ENCODE data around the gene TRAPPC5.

TRAPPC5 gene

GRCh38 chr19:7729831-7730285, 49.2 kb downstream of the TRAPPC5 start:
- H3K4me3 ChIP-seq (ENCODE audit: low read depth, low read length) = no peak overlapping the region
- in situ Hi-C loops (cut with HindIII; ENCODE audit: low sequenced_read_pairs) = no loop called here

GRCh38 chr19:7730286-7731217, 49.9 kb downstream of the TRAPPC5 start:
- no peak for TF ChIP-seq CTCF (IDR thresholded peaks at IDR 0.05; ENCODE audit: low read depth, low read length, missing control alignments)
- in situ Hi-C loops (cut with HindIII; ENCODE audit: low sequenced_read_pairs) = no loop called here
- DNase-seq (ENCODE audit: low read depth) = no peak
- H3K4me3 ChIP-seq (ENCODE audit: low read depth, low read length) = no peak overlapping the region

More at GRCh38 chr19:7729831-7730285, 49.2 kb downstream of the TRAPPC5 start:
- no peak for TF ChIP-seq CTCF (IDR thresholded peaks at IDR 0.05; ENCODE audit: low read depth, low read length, missing control alignments)
- no peak for DNase-seq (ENCODE audit: low read depth)

GRCh38 chr19:7731218-7731595, 50.6 kb downstream of the TRAPPC5 start:
- TF ChIP-seq CTCF (IDR thresholded peaks at IDR 0.05; ENCODE audit: low read depth, low read length, missing control alignments) = no peak
- no peak for DNase-seq (ENCODE audit: low read depth)
- in situ Hi-C loops (cut with HindIII; ENCODE audit: low sequenced_read_pairs) = no loop called here
- H3K4me3 ChIP-seq (ENCODE audit: low read depth, low read length) = no peak overlapping the region

- TF ChIP-seq CTCF (IDR thresholded peaks at IDR 0.05; ENCODE audit: low read depth, low read length, missing control alignments) = no peak
- no peak overlapping the region for H3K4me3 ChIP-seq (ENCODE audit: low read depth, low read length)
- DNase-seq (ENCODE audit: low read depth) = no peak
- in situ Hi-C loops (cut with HindIII; ENCODE audit: low sequenced_read_pairs) = no loop called here
Observed at GRCh38 chr19:7731615-7732014, 51.0 kb downstream of the TRAPPC5 start.

- H3K4me3 ChIP-seq (ENCODE audit: low read depth, low read length) = no peak within 1 kb of the TSS
- TF ChIP-seq CTCF (IDR thresholded peaks at IDR 0.05; ENCODE audit: low read depth, low read length, missing control alignments) = no peak
- in situ Hi-C loops (cut with HindIII; ENCODE audit: low sequenced_read_pairs) = no loop called here
- no peak for DNase-seq (ENCODE audit: low read depth)
Observed at GRCh38 chr19:7732045-7732444, 51.4 kb downstream of the TRAPPC5 start, which contains the start of gene CLEC4G. TSS of gene CLEC4G (minus strand) at chr19:7732110. CDS start at chr19:7732102, 8 bp downstream.

GRCh38 chr19:7733376-7733775, 52.7 kb downstream of the TRAPPC5 start:
- DNase-seq (ENCODE audit: low read depth) = no peak
- in situ Hi-C loops (cut with HindIII; ENCODE audit: low sequenced_read_pairs) = no loop called here
- H3K4me3 ChIP-seq (ENCODE audit: low read depth, low read length) = no peak overlapping the region
- TF ChIP-seq CTCF (IDR thresholded peaks at IDR 0.05; ENCODE audit: low read depth, low read length, missing control alignments) = no peak
